HCT116 (cell line): ENCODE results near the gene CLCN1.

Experiments
- ATF3 ChIP-seq: IDR thresholded peaks from 2 replicates; pipeline ENCODE4 v1.6.1; 2012
- CBX3 ChIP-seq: IDR thresholded peaks from 2 replicates; pipeline ENCODE4 v1.6.1; 2012; ENCODE audit warnings: low read depth
- CEBPB ChIP-seq: IDR thresholded peaks from 2 replicates; pipeline ENCODE4 v1.6.1; 2012; ENCODE audit warnings: low read depth
- CTCF ChIP-seq, 3 experiments: fragments of 200-600 bp in 1 of 3; sonication (generic) in 1 of 3; IDR thresholded peaks in 2 of 3; conservative IDR thresholded peaks in 1 of 3; 2 replicates each; pipeline ENCODE4 v1.5.1; 2012 to 2017; ENCODE audit warnings: low read depth in 2 of 3, low read length in 2 of 3, antibody characterized with exemption in 1 of 3, borderline replicate concordance in 1 of 3, control low read depth in 1 of 3, mild to moderate bottlenecking in 1 of 3, mixed read lengths in 1 of 3, mixed run types in 1 of 3, moderate library complexity in 1 of 3; ENCODE audit not compliant: insufficient read depth in 1 of 3
- EZH2 ChIP-seq: fragments of 200-600 bp; sonication (generic); IDR thresholded peaks from 2 replicates; pipeline ENCODE4 v1.6.1; 2017; ENCODE audit warnings: antibody characterized with exemption, mixed run types
- EZH2phosphoT487 ChIP-seq: fragments of 200-600 bp; IDR thresholded peaks from 2 replicates; pipeline ENCODE4 v1.6.1; 2018; ENCODE audit warnings: antibody characterized with exemption, borderline replicate concordance
- FOSL1 ChIP-seq: IDR thresholded peaks from 2 replicates; pipeline ENCODE4 v1.6.1; 2012; ENCODE audit warnings: low read depth
- MAX ChIP-seq: IDR thresholded peaks from 2 replicates; pipeline ENCODE4 v1.6.1; 2012
- POLR2A ChIP-seq: IDR thresholded peaks from 2 replicates; pipeline ENCODE4 v1.7.0; 2011; ENCODE audit warnings: borderline replicate concordance; ENCODE audit not compliant: insufficient read depth, insufficient read length; ENCODE audit errors: extremely low read depth
- POLR2AphosphoS5 ChIP-seq: IDR thresholded peaks from 2 replicates; pipeline ENCODE4 v1.6.1; 2011; ENCODE audit warnings: mild to moderate bottlenecking, low read depth, low read length, moderate library complexity
- SP1 ChIP-seq: IDR thresholded peaks from 2 replicates; pipeline ENCODE4 v1.6.1; 2012; ENCODE audit warnings: low read depth
- ZNF274 ChIP-seq: fragments of 200-500 bp; sonication (Bioruptor generic); IDR thresholded peaks from 2 replicates; pipeline ENCODE4 v1.6.1; 2014; ENCODE audit warnings: mild to moderate bottlenecking, low read depth, low read length, inconsistent platforms

GRCh38 chr7:143296686-143297085, 19.2 kb upstream of the CLCN1 start:
- TF ChIP-seq MAX (no peak), POLR2A (no peak), CTCF (IDR thresholded peaks at IDR 0.05 in 2 of 3, conservative IDR thresholded peaks at IDR 0.05 in 1 of 3; ENCODE audit: borderline replicate concordance in 1 of 3, insufficient read depth in 1 of 3, low read depth in 2 of 3, low read length in 2 of 3) (no peak), CBX3 (no peak), EZH2 (no peak), ZNF274 (no peak), CEBPB (no peak), SP1 (no peak), POLR2AphosphoS5 (no peak), EZH2phosphoT487 (no peak), ATF3 (no peak), FOSL1 (no peak)
